K562 (cell line): ENCODE data around the gene CCDC28B. TPM values are rescaled to one million over a fixed set of nuclear protein-coding genes. Genes with fewer than 3 reads are reported as not detected.

Source experiments
- ARNT ChIP-seq, 2 experiments: fragments of 450-650 bp; IDR thresholded peaks; 2 replicates each; pipeline ENCODE4 v1.6.1; 2016; ENCODE audit warnings: mild to moderate bottlenecking in 1 of 2
- CAMTA2 ChIP-seq: fragments of 250-450 bp; sonication (Bioruptor Pico); conservative IDR thresholded peaks from 2 replicates; pipeline ENCODE4 v1.5.1; 2022
- CHD1 ChIP-seq: fragments of 200-600 bp; sonication (generic); IDR thresholded peaks from one replicate; pipeline ENCODE4 v1.6.1; 2012; ENCODE audit warnings: mild to moderate bottlenecking, moderate library complexity, low read length, inconsistent platforms
- ETS1 ChIP-seq: conservative IDR thresholded peaks from 2 replicates; pipeline ENCODE4 v1.6.1; 2011; ENCODE audit warnings: low read depth, mild to moderate bottlenecking, low read length; ENCODE audit not compliant: control insufficient read depth
- HDAC8 ChIP-seq: fragments of 450-650 bp; IDR thresholded peaks from 2 replicates; pipeline ENCODE4 v1.6.1; 2016; ENCODE audit warnings: mild to moderate bottlenecking, missing genetic modification characterization, moderate library complexity, missing compliant biosample characterization
- LARP7 ChIP-seq: fragments of 450-650 bp; IDR thresholded peaks from 2 replicates; pipeline ENCODE4 v1.6.1; 2016
- MAZ ChIP-seq, 2 experiments: fragments of 450-650 bp in 1 of 2; sonication (generic) in 1 of 2; formaldehyde crosslinking; IDR thresholded peaks in 1 of 2; conservative IDR thresholded peaks in 1 of 2; 2 replicates each; pipeline versions ENCODE4 v1.4.0 to v1.5.0; 2020; ENCODE audit warnings: mild to moderate bottlenecking in 1 of 2, missing genetic modification reagents in 1 of 2
- OTX1 ChIP-seq: fragments of 450-650 bp; formaldehyde crosslinking; IDR thresholded peaks from 2 replicates; pipeline ENCODE4 v1.4.0; 2022; ENCODE audit warnings: mild to moderate bottlenecking
- RUNX1 ChIP-seq: sonication (generic); IDR thresholded peaks from 2 replicates; pipeline ENCODE4 v1.6.1; 2016; ENCODE audit warnings: antibody characterized with exemption, low read depth
- THRAP3 ChIP-seq: fragments of 450-650 bp; IDR thresholded peaks from 2 replicates; pipeline ENCODE4 v1.6.1; 2016; ENCODE audit warnings: mild to moderate bottlenecking, inconsistent platforms, borderline replicate concordance
- polyA plus RNA-seq, 8 experiments: library from polyadenylated mRNA; depleted of rRNA in 4 of 8; stranded (reverse) in 5 of 8; unstranded in 3 of 8; fragments of >200 nt; fragmentation: Nextera tagmentation in 2 of 8; fragmentation: Illumina TruSeq in 1 of 8; extraction: Ambion mirVana in 2 of 8; extraction: Trizol in 1 of 8; gene quantifications; 2 replicates each; pipeline versions ENCODE4 v1.2.1 to v1.2.3, GENCODE V29; 2011 to 2014; ENCODE audit warnings: inconsistent platforms in 1 of 8, missing spikeins in 1 of 8
- total RNA-seq, 7 experiments: library from RNA; depleted of rRNA in 6 of 7; stranded (reverse); fragments of >200 nt in 6 of 7; fragmentation: Illumina TruSeq in 2 of 7; extraction: Trizol in 2 of 7; gene quantifications; 2 replicates each; pipeline versions ENCODE4 v1.2.1 to v1.2.3, GENCODE V29; 2011 to 2021; ENCODE audit warnings: low replicate concordance in 1 of 7
- TF ChIP-seq, protein P1 (sequence below), 2 experiments: fragments of 450-650 bp in 1 of 2; sonication (generic) in 1 of 2; formaldehyde crosslinking in 1 of 2; IDR thresholded peaks; 2 replicates each; pipeline versions ENCODE4 v1.7.1 to v1.9.0; 2016 to 2022; ENCODE audit warnings: inconsistent platforms in 1 of 2, mild to moderate bottlenecking in 1 of 2, missing genetic modification reagents in 1 of 2
- TF ChIP-seq, protein P2 (sequence below): IDR thresholded peaks from 2 replicates; pipeline ENCODE4 v1.6.1; 2011; ENCODE audit not compliant: insufficient read length; ENCODE audit errors: extremely low read depth
- TF ChIP-seq, protein P3 (sequence below): fragments of 250-450 bp; sonication (Bioruptor Pico); IDR thresholded peaks from 2 replicates; pipeline ENCODE4 v1.8.0; 2022; ENCODE audit warnings: inconsistent platforms

Gene CCDC28B
- total and polyA plus RNA-seq, 9 of the 15 experiments (the other 6 are each of a cell fraction or from before 2014, with no cell fraction given): 5.7 to 54.5 (median 31.7) TPM

DNA sequence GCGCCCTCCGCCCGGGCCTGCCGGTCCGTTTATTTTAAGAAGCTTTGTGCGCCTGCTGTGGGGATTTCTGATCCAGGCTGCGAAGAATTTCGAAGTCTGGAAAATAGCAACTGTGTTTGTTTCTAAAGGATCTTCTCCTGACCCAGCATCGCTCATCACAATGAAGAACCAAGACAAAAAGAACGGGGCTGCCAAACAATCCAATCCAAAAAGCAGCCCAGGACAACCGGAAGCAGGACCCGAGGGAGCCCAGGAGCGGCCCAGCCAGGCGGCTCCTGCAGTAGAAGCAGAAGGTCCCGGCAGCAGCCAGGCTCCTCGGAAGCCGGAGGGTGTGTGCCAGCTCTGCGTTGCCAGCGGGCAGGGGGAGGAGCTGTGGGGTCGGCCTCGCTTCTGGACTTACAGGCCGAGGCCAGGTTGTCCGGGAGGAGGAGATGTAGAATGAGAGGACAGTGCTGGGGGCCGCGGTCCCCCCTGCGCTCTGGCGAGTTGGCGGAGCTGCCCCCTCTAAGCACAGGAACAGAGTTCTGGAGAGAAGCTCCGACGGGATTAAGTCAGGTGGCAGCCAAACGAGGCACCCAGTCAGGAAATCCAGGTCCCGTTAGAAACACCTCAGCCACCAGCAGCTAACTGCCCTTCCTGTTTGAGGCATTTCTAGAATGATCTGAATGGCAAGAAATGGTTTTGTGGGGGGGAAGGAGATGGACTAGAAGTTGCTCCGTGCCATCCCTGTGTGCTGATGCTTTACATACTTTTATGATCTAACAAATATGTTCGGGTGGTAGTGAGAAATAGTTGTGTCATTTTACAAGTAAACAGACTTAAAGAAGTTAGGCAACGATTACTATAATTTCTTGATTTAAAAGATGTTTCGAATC, 20.0 kb upstream of the CCDC28B start (continued):
- TF ChIP-seq MAZ (CRISPR knock-in tag; conservative IDR thresholded peaks at IDR 0.05 in 1 of 2, IDR thresholded peaks at IDR 0.05 in 1 of 2) (no peak), ETS1 (0 out of 2 replicates have a peak, but pooled peaks have one; percentile 20), LARP7 (0 out of 2 replicates have a peak, but pooled peaks have one; percentile 20), RUNX1 (no peak), CAMTA2 (CRISPR knock-in tag) (no peak), CHD1 (peak; percentile 91), OTX1 (no peak), HDAC8 (no peak), THRAP3 (no peak), ARNT (IDR thresholded peaks at IDR 0.05) (no peak)
- TF ChIP-seq, protein P1, sequence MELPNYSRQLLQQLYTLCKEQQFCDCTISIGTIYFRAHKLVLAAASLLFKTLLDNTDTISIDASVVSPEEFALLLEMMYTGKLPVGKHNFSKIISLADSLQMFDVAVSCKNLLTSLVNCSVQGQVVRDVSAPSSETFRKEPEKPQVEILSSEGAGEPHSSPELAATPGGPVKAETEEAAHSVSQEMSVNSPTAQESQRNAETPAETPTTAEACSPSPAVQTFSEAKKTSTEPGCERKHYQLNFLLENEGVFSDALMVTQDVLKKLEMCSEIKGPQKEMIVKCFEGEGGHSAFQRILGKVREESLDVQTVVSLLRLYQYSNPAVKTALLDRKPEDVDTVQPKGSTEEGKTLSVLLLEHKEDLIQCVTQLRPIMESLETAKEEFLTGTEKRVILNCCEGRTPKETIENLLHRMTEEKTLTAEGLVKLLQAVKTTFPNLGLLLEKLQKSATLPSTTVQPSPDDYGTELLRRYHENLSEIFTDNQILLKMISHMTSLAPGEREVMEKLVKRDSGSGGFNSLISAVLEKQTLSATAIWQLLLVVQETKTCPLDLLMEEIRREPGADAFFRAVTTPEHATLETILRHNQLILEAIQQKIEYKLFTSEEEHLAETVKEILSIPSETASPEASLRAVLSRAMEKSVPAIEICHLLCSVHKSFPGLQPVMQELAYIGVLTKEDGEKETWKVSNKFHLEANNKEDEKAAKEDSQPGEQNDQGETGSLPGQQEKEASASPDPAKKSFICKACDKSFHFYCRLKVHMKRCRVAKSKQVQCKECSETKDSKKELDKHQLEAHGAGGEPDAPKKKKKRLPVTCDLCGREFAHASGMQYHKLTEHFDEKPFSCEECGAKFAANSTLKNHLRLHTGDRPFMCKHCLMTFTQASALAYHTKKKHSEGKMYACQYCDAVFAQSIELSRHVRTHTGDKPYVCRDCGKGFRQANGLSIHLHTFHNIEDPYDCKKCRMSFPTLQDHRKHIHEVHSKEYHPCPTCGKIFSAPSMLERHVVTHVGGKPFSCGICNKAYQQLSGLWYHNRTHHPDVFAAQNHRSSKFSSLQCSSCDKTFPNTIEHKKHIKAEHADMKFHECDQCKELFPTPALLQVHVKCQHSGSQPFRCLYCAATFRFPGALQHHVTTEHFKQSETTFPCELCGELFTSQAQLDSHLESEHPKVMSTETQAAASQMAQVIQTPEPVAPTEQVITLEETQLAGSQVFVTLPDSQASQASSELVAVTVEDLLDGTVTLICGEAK (IDR thresholded peaks at IDR 0.05): peak; percentile 4; the same call in 1 of the 2 replicates
- TF ChIP-seq, protein P1 (CRISPR knock-in tag; IDR thresholded peaks at IDR 0.05): no peak
- TF ChIP-seq, protein P2, sequence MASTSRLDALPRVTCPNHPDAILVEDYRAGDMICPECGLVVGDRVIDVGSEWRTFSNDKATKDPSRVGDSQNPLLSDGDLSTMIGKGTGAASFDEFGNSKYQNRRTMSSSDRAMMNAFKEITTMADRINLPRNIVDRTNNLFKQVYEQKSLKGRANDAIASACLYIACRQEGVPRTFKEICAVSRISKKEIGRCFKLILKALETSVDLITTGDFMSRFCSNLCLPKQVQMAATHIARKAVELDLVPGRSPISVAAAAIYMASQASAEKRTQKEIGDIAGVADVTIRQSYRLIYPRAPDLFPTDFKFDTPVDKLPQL: no peak
- TF ChIP-seq, protein P3, sequence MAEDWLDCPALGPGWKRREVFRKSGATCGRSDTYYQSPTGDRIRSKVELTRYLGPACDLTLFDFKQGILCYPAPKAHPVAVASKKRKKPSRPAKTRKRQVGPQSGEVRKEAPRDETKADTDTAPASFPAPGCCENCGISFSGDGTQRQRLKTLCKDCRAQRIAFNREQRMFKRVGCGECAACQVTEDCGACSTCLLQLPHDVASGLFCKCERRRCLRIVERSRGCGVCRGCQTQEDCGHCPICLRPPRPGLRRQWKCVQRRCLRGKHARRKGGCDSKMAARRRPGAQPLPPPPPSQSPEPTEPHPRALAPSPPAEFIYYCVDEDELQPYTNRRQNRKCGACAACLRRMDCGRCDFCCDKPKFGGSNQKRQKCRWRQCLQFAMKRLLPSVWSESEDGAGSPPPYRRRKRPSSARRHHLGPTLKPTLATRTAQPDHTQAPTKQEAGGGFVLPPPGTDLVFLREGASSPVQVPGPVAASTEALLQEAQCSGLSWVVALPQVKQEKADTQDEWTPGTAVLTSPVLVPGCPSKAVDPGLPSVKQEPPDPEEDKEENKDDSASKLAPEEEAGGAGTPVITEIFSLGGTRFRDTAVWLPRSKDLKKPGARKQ (CRISPR knock-in tag): no peak
- TF ChIP-seq, all 486 proteins: peak for 26
